ENCODE data around the gene RCAN2. TPM values are rescaled to one million over a fixed set of nuclear protein-coding genes. Genes with fewer than 3 reads are reported as not detected.

Gene RCAN2
- total RNA-seq, 1 donor from 2014 or later = 6.6 TPM

- intact Hi-C loops (cut with micrococcal nuclease) = no loop called here
Observed at GRCh38 chr6:46491628-46492547, 639 bp upstream of the RCAN2 start.

- intact Hi-C loops (cut with micrococcal nuclease) = no loop called here
Observed at GRCh38 chr6:46490425-46491200, 636 bp downstream of the RCAN2 start.

DNA sequence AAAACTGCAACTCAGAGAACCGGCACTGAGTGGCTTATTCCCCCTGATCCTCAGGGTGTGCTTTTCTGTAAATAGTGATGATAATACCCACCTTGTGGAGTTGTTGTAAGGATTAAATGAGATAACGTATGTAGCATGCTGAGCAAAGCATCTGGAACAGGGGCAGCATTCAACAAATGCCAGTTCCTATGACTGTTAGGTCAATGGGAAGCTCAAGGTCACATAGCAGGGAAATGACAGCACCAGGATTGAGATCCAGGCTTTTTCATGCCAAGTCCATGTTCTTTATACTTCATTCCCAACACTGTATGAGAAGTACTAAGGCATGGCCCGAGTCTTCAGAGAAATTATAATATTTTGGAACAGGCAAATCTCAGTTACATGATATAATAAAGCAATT lies 5.1 kb downstream of the RCAN2 start:
- intact Hi-C loops (cut with micrococcal nuclease) = no loop called here

- intact Hi-C loops (cut with micrococcal nuclease) = no loop called here
Observed at GRCh38 chr6:46484081-46484820, 7.0 kb downstream of the RCAN2 start.

- intact Hi-C loops (cut with micrococcal nuclease) = no loop called here
Observed at GRCh38 chr6:46476301-46476700, 14.9 kb downstream of the RCAN2 start.

- intact Hi-C loops (cut with micrococcal nuclease) = no loop called here
Observed at GRCh38 chr6:46473881-46474280, 17.4 kb downstream of the RCAN2 start.

DNA sequence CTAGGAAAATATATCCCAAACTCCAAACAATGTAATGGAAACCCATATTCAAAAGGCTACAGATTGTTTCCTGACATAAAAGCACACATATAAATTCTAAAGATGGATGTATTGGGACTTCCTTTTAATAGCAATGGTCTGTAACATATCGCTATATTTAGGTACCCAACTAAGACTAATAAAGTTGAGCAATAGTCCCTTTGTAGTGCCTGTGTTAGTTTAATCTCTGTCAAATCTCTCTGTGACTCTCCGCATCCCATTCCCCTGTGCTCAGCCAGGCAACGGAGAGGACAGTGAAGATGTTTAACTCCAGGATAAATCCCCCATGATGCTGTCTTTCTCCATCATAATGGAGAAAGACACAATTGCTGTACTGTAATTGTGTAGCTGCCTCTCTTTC lies 19.0 kb downstream of the RCAN2 start:
- intact Hi-C loops (cut with micrococcal nuclease) = no loop called here

DNA sequence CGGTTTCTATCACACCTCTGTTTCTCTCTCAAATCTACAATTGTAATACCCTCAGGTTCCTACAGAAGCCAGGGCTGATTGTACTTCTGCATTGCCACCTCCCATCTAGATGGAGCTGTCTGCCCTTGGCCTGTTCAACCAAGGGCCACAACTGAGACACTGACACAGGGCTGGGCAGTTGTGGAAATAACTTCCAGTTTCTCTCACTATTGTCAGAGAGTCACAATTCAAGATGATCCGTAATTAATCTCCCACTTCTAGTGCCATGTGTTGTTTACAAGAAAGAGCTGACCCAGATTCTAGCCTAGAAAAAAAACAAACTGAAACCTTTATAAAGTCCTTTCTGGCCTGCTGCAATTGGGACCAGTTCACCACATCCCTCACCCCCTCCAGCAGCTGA lies 22.2 kb downstream of the RCAN2 start:
- intact Hi-C loops (cut with micrococcal nuclease) = no loop called here

DNA sequence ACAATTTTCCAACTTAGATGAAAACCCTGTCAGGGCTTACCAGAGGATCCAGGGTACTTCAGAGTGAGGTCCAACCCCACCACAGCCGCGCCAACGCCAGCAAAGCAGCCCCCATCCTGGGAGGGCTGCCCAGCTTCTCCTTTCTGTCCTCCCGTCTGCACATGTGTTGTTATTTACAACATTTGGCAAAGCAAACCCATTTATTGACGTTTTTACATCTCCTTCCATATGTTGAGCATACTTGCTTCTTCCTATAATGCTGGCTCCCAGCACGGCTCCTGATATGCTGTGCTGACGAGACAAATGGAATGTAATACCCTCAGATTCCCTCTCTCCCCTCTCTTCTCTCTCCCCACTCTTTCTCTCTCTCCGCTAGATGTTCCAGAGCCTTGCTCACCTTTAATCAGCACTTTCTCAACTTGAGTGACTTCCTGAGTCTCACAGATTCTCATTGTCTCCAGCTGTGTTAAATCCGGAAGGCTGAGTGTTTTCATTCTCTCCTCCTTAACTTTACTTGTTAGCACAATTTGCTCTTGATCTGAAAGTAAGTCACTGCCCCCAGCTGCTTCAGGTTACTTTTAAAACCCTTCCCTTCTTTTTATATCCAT lies 22.7 kb downstream of the RCAN2 start:
- intact Hi-C loops (cut with micrococcal nuclease) = no loop called here

DNA sequence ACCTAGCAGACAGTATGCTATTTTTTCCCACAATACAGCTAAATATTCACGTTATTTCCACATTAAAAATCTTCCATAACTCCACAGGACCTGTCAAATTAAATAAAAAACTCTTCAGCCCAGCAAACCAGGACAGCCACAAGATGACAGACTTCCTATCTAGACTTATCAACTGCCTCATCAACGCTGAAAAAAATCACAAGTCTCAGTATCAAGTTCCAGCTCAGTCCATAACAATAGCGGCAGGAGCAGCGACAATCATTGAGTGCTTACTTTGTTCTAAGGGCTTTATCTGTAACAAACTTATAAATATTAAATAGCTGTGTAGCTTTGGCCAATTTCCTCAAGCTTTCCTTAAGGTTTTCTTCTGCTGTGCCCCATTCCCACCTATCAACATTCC lies 24.7 kb downstream of the RCAN2 start:
- intact Hi-C loops (cut with micrococcal nuclease) = no loop called here

GRCh38 chr6:46465294-46466165 lies 25.7 kb downstream of the RCAN2 start:
- intact Hi-C loops (cut with micrococcal nuclease) = no loop called here

DNA sequence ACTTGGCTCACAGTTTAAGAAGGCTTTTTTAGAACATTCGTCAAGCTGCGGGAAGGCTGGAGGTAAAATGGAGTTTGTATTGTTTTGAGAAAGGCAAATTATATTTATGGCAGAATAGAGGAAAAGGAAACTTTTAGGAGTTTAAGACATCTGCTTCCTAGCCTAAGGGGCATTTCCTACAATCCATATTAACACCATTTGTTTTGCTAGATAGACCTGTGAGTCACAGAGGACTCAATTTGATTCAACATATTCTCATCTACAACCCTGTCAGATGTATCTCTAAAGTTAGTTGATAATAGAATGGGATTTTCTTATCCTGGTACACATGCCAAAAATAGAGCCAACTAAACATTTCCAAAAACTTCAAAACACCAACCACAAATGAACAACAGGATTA lies 35.0 kb downstream of the RCAN2 start:
- intact Hi-C loops (cut with micrococcal nuclease) = no loop called here

GRCh38 chr6:46454691-46455090 lies 36.6 kb downstream of the RCAN2 start:
- intact Hi-C loops (cut with micrococcal nuclease) = no loop called here

- intact Hi-C loops (cut with micrococcal nuclease) = no loop called here
Observed at GRCh38 chr6:46453741-46454316, 37.4 kb downstream of the RCAN2 start.

- intact Hi-C loops (cut with micrococcal nuclease) = no loop called here
Observed at GRCh38 chr6:46453216-46453615, 38.0 kb downstream of the RCAN2 start.

- intact Hi-C loops (cut with micrococcal nuclease) = no loop called here
Observed at GRCh38 chr6:46452312-46452917, 38.8 kb downstream of the RCAN2 start.

GRCh38 chr6:46451343-46451742 lies 39.9 kb downstream of the RCAN2 start:
- intact Hi-C loops (cut with micrococcal nuclease) = no loop called here

GRCh38 chr6:46444772-46445454 lies 46.3 kb downstream of the RCAN2 start:
- intact Hi-C loops (cut with micrococcal nuclease) = no loop called here

GRCh38 chr6:46443623-46444022 lies 47.6 kb downstream of the RCAN2 start:
- intact Hi-C loops (cut with micrococcal nuclease) = no loop called here
